HG03139 (cell line): ENCODE data around the gene PDSS1.

ENCODE experiments used
- ATAC-seq: cut with Tn5 transposase; IDR thresholded peaks from one replicate; pipeline ENCODE4 v1.9.1; 2021; ENCODE audit not compliant: unreplicated experiment

Gene PDSS1

GRCh38 chr10:26698909-26699308 lies 1.4 kb downstream of the PDSS1 start:
- ATAC-seq: no peak

- ATAC-seq: no peak
Observed at GRCh38 chr10:26699631-26700030, 2.1 kb downstream of the PDSS1 start.

- no peak for ATAC-seq
Observed at GRCh38 chr10:26700884-26701630, 3.6 kb downstream of the PDSS1 start.

- ATAC-seq: no peak
Observed at GRCh38 chr10:26703096-26703495, 5.6 kb downstream of the PDSS1 start.

- no peak for ATAC-seq
Observed at GRCh38 chr10:26703974-26704373, 6.5 kb downstream of the PDSS1 start.

- no peak for ATAC-seq
Observed at GRCh38 chr10:26706206-26706605, 8.7 kb downstream of the PDSS1 start.

GRCh38 chr10:26706936-26707335 lies 9.4 kb downstream of the PDSS1 start:
- no peak for ATAC-seq

GRCh38 chr10:26711324-26711723 lies 13.8 kb downstream of the PDSS1 start:
- no peak for ATAC-seq

- ATAC-seq: no peak
Observed at GRCh38 chr10:26714415-26715136, 17.1 kb downstream of the PDSS1 start.

GRCh38 chr10:26715137-26715487 lies 17.6 kb downstream of the PDSS1 start:
- ATAC-seq: no peak

GRCh38 chr10:26717476-26717875 lies 20.0 kb downstream of the PDSS1 start:
- no peak for ATAC-seq

- ATAC-seq: no peak
Observed at GRCh38 chr10:26721561-26721960, 24.1 kb downstream of the PDSS1 start.

GRCh38 chr10:26723016-26723415 lies 25.5 kb downstream of the PDSS1 start:
- no peak for ATAC-seq

- ATAC-seq: no peak
Observed at GRCh38 chr10:26725837-26726727, 28.6 kb downstream of the PDSS1 start.

GRCh38 chr10:26727005-26727404 lies 29.5 kb downstream of the PDSS1 start:
- no peak for ATAC-seq

- no peak for ATAC-seq
Observed at GRCh38 chr10:26728957-26729356, 31.5 kb downstream of the PDSS1 start.

GRCh38 chr10:26729395-26729794 lies 31.9 kb downstream of the PDSS1 start:
- ATAC-seq: no peak

- no peak for ATAC-seq
Observed at GRCh38 chr10:26730552-26730951, 33.1 kb downstream of the PDSS1 start.

- ATAC-seq: no peak
Observed at GRCh38 chr10:26733750-26734568, 36.5 kb downstream of the PDSS1 start.

GRCh38 chr10:26735435-26735834 lies 37.9 kb downstream of the PDSS1 start:
- ATAC-seq: no peak

GRCh38 chr10:26737730-26738129 lies 40.2 kb downstream of the PDSS1 start:
- ATAC-seq: peak; percentile 64
